ENCODE results near the gene NECTIN1.

NECTIN1 gene

DNA sequence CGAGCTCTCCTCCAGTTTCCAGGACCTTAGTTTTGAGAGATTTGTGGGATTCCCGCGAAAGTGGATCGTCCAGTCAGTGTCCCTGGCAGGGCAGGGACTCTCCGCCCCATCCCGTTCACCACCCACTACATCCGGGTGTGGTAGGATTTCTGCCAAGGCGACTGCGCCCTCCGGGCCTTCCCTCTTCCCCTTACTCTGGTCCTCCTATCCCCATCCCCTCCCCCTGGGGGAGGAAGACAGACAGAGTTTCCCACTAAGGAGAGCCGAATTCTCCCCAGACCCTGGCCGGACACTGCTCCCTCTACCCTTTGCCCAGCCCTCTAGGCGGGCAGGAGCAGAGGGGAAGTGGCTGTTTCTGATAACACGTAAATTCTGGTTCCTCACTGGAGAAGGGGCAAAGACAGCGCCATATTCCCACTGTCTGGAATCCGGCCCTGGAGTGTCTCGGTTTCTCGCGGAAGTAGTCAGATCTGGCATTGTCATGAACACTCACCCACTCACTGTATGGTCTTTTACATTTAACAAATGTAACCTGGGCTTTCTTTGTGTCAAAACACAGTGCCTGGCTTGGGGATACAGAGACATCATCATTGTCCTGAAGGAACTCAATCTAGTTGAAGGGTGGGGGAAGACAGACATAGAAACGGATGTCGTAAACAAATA, 1.1 kb upstream of the NECTIN1 start:
- peak; percentile 7 for DNase-seq

DNA sequence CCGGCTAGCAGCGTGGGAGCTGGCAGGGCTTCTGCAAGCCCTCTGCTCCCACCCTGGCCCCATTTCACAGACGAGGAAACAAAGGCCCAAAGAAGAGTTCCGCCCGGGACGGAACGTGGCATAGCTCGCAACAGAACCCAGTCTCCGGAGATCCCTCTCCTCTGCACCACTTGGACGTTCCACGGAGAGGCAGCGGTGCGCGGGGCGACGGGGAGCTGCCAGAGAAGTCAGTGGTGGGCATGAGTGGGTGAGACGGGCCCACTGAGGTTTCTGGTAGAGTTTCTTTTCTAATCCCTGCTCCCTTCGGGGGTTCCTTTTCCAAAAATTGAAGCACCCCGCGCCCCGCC, 554 bp upstream of the NECTIN1 start:
- no peak for DNase-seq

DNA sequence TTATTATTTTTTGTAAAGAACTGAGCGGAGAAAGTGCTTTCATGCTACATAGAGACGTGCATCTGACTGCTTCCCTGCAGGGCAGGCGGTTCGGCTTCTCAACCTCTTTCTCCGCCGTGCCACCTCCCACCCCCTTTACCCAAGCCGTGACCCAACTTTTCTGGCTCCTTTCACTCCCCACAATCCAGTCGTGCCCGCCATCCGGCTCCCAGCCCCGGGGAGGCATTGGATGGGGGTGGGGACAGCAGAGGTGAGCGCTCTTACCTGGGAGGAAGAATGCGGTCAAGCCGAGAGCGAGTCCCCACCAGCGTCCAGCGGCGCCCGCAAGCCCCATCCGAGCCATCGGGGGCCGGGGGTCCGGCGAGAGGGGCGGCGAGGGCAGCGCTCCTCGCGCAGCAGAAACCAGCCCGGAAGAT, 781 bp downstream of the NECTIN1 start:
- no peak for DNase-seq

DNA sequence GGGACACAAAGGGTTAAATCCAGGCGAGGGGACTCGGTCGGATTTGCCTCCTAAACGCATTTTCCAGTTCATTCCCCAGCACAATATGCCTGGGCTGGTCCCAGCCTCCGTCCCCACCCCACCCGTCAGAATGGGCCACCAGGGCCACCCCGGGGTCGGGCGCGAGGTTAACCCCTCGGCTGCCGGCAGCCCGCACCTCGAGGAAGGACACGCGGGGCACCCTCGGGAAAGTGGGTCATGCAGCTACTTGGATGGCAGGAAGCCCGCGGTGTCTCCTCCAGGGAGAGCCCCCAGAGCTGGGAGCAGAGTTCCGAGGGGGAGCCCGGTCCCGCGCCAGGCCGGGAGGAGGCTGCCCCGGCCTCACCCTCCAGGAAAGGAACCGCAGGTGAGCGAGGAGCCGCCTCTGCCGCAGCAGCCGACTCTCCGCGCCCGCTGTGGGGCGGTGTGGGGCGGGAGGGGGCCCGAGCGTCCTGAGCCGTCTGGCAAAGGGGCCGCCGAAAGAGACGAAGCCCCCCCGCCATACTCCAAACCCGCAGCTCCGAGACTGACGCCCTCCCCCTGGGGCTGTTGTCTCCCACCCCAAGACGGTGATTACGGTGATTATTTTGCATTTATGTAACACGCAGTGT, 1.4 kb downstream of the NECTIN1 start:
- no peak for DNase-seq

DNA sequence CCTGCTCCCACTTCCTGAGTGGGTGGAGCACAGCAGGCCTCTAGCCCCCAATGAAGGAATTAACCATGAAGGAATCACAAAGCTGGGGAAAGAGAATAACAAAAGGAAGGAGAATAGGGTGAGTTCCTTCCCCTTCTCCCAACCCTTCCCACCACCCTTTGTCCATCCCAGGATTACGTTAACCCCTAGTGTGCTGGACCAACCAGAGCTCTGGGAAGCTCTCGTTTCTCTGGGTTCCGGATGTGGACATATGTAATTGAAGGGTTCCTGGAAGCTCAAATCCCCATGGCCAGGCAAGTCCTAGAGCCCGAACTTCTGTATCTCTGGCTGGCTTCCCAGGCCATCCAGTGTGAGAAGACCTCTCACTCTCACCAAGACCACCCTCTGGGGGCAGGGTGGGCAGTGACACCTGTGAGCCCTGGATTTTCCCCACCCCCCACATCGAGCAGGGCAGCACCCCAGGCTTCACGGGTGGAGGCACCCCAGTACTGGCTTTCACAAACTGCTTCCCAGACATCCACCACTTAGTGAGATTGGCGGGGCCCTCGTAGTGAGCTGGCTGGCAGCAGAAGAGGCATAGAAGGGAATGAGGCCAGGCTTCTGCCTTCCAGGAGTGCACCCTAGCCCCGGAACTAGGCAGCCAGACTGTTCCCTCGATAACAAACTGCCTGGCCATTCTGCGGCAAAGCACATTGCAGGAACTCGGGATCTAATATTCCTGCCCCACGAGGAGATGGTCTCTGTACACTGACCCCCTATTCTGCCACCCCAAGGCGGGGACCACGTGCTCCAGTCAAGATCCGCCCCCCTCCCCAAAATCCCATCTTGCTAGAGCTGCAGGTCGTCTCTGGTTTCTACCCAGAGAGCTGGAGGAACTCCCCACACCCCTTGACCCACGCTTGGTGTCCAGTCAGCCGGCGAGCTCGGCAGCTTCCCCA, 2.1 kb downstream of the NECTIN1 start:
- DNase-seq: no peak

DNA sequence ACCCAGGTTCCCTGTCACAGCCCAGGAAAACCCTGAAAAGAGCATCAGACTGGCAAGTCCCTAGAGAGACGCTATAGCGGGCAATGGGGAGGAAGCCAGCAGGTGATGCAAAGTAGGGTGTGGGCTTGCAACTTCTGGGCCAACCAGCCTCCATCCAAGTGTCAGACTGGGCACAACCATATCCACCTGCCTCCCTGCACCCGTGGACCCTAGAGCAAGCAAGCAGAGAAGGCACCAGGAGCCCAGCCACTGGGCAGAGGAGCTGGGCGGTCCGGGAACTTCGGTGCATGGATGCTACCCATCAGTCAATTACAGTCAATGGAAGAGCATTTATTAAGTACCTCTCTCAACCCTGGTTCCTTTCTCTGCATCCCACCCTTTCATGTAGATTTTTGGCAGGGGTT, 2.8 kb downstream of the NECTIN1 start:
- DNase-seq: no peak

DNA sequence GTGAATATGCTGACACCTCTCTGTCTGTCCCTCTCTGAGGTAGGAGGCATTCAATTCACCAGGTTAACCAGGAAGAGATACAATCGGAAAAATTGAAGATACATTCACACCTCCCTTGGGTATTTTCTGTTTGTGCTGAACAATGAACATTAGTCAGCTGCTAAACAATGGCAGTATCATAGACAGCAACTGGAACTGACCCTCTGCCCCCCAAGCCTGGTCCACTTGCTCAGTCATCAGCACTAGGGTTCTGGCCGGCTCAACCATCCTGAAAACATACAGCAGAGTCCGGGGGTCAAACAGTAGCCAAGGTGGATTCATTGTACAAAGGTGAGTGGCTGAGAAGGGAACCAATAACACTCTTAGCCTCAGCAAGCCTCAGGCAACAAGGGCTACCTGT, 4.0 kb downstream of the NECTIN1 start:
- DNase-seq: no peak

DNA sequence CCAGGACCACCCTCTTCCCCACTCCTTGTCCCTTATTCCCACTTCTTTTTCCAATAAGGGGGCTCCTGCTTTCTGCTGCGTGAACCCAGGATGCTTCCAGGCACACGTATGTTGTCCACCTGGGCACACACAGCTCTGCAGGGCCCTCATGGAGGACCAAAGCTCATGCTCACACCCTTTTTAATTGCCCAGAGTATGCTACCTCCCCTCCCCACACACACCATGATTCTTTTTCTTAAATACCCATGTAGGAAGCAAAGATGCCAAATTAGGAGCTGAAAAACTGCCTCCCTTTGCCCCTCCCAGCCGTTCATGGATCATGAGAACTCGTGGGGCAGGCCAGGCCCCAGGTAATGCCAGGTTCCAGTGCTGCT, 5.1 kb downstream of the NECTIN1 start:
- DNase-seq: no peak

DNA sequence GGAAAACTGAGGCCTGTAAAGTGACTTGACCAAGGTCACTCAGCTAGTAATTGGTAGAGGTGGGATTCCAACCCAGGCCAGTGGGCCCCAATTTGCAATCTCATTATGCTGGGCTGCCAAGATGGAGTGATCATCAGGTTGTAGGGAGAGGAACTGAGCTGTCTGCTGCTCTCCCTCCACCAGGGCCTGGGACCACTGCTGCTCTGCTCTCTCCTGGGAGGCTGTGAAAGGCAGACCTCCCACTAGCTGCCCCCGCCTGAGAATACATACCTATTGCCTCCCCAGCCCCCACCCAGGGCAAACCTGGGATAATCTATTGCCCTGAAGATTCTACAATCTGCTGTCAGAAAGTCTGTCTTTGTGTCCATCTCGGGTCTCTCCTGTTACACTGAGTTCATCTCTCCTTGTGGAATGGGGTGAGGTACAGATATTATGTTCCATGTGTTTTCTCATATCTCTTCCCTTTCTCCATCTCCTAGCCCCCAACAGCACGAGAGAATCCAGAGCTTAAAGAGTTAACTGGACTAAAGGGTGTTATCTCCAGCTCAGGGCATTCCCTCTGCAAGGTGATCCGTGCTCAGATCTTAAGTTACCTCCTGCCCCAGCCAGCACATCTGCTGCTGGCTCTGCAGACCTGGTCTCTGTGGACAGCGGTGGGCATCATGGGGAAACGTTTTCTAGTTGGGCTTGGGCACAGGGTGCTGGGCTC, 5.6 kb downstream of the NECTIN1 start:
- DNase-seq: no peak

DNA sequence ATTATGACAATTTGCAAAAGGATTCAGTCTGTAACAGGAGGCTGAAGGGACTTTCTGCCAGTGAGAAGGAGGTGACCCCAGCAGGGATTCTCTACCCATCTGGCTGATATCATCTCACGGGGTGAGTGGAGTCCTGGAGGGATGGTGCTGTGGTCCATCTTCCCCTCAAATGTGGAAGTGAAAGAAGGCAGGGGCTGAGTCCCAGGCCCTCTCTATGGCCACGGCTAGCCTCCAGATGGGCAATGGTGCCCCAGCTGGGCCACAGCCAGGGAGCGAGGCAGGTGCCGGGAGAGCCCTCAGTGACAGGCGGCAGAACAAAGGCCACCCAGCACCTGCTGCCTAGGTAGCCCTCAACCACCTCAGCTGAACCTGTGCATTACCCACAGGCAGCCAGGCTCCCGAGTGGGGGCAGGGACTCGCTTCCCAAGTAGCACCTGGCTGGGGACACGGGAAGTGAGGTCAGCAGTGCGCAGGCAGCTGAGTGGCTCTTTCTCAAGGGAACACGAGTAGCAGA, 6.7 kb downstream of the NECTIN1 start:
- peak; percentile 68 for DNase-seq

DNA sequence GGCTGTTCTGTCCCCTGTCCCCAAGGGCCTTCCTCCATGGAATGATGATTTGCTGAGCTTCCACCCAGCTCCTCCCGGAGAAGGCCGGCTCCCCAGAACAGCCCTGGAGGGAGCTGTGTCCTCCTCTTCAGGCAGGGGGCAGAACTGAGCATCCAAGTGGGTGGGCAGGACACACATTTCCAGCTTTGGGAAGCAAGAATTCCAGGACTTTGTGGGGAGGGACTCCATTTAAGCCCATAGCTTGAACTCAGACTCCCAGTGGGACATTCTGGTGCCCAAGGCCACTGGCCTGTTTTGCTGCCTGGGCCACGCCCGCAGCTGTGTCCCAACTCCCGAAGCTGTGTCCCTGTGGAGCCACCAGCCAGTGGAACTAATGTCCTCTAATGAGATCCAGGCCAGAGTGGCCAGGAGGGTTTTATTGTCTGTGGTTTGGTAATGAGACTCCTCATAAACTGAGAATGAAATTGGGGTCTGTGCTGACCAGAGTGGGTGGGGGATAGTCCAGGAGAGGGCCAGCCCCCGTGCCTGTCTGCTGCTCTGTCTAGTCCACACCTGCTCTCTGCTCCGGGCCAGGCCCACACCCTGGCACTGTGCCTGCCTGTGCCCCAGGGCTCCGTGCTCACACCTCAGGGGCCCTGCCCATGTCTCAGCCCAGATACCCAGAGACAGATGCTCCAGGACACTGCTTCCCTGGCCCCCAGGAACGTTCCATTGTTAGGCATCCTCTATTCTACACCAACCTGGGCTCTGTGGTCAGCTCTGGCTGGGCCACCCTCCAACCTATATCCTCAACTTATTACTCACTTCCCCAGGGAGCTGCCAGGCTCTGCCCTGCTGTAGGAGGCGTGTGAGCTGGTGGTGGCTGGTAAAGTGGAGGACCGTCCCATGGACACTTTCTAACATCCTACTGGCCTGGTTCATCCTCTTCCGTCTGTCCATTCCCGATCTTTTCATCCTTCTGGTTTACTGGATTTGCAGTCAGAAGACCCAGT, 7.6 kb downstream of the NECTIN1 start:
- no peak for DNase-seq

DNA sequence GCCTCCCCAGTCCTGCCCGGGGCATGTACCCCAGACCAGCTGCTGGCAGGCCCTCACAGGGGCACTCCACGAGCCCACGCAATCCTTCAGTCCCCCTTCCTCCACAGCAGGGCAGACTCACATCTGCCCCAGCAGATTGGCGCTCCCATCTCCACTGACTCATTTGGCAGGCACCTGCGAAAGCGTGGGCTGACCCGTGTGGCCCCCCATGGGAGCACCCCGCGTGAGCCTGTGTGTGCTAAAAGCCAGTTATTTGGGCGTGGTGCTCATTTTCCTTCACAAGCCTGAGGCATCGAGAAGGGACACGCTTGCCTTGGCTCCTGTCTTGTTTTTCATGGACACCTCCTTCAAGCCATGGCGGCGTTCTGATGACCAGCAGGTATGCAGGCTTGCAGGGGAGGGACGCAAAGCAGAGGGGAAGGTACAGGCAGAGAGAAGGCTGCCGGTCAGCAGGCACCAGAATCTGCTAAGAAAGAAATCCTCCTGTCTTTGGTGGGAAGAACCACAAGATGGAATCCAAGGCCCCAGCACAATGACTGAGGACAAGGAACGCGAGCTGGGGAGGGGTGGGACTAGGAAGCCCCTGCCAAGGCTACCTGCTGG, 8.6 kb downstream of the NECTIN1 start:
- no peak for DNase-seq

DNA sequence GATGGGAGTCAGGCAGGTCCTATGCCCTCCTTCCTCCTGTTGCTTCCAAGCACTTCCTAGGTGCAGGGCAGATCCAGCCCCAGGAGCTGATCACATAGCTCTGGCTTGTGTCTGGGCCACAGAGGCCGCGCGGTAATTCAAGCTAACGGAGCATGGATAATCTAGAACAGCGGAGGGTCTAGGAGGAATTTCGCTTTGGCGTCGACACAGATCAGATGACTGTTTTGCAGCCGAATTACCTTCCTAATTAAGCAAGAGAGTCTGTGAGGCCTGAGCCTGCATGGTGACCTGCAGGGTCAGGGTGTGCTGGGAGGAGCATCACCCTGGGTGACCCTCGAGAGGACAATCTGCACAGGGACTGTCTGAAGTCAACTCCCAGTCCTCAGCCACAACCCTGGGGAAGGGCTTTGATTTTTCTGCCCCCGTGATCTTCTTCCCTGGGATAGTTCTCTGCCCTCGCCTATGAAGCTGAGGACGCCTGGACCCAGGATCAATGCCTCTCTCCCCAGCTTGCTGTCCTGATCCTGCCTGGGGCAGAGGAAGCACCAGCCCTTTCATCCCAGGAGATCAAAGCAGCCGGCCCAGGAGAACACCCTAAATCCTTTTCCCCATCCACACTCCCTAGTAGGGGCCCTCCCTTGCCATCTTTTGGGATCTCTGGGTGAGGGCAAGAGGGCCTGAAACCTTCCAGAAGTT, 11.0 kb downstream of the NECTIN1 start:
- DNase-seq: no peak

DNA sequence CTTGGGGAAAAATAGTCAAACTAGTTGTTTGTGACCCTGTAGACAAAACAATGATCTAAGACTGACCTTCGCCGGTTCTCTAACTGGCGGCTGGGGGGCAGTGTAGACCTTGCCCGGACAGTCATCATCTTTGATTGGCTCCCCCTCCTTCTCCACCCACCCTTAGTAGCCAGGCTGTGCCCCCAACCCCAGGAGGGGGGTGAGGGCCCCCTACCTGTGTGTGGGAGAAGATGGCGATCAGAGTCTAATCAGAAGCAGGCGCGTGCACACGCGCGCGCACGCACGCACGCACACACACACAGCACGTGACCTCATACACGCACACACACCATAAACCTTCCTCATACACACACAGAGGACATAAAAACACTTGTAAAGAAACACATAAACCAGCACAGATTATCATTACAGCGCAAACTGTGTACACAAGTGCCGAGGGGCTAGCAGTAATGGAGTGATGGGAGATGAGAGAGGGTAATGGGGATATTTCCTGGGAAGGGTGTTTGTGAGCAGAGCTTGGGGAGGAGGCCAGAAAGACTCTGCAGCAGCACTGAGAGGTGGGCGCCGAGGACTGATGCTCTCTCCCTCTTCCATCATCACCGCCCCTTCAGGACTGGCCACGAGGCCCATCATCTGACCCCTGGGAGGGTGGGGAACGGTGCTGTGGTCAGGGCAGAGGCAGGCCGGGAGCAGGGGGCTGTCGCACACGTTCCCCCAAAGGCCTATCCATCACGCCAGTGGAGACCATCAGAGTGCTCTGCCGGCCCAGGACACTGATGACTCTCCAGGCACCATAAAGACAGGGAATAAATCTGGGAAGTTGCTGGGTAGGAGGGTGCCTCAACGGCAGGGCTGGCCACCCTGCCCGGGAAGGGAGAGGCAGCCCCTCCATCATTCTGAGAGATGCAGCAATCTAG, 12.2 kb downstream of the NECTIN1 start:
- no peak for DNase-seq

DNA sequence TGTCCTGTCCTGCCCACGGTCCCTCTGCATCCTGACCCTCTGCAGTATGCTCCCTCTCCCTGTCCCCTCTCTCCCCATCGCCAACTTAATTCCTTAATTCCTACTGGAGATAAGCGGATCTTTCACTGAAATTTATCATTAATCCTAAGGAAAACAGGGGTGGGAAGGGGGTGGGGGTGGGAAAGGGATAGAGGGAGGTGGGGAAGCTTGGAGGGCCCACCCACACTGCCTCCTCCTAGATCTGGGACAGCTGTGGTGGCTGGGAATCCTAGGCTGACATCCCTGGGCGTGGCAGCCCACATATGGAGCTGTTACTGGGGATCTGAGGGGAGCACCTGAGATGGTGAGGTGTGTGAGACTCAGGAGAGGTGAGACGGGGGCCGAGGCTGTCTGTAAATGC, 14.4 kb downstream of the NECTIN1 start:
- no peak for DNase-seq

DNA sequence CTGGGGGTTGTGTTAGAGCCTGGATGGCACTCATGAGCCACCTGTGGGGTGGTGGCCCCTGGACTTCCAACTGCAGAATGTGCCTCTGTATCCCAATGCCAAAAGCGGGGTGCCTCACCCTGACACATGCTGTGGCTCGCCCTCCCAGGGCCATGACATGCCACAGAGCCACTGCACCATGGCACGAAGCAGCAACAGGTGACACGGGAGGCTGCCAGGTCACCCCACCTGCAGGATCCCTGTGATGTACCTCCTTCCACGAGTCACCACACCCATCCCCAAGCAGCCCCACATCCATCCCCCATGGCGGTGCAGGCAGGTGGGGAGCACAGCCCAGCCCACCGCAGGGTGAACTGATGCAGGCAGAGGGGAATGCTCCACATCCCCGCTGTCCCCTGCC, 14.8 kb downstream of the NECTIN1 start:
- DNase-seq: no peak

DNA sequence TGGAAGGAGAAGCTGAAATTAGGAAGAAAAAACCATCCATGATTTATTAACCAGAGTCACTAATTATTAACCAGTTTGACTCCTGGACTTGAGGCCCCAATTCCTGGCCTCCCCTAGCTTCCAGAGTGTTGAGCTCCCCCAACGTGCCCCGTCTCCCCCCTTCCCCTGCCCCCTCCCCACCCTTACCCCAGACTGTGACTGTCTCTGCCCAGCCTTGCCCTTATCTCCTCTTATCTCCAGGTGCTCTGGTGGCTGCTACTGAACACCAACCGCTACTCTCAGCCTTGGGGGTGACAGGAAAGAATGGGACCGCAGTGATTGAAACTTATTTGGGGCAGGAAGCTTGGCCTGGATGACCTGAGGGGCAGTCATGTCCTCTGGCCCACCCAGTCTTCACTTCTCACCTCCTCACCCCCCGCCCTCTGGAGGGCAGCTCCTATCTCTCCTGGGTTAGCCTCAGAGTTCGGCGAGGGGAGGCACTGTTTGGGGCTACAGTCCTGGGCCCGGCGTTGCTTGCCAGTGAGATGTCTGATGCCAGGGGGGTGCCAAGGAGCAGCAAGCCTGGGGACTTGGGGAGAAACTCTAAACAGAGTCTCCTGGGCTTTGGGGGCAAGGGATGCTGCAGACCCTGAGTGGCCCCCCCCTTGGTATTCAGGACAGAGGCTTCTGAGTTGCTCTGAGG, 15.5 kb downstream of the NECTIN1 start:
- no peak for DNase-seq

DNA sequence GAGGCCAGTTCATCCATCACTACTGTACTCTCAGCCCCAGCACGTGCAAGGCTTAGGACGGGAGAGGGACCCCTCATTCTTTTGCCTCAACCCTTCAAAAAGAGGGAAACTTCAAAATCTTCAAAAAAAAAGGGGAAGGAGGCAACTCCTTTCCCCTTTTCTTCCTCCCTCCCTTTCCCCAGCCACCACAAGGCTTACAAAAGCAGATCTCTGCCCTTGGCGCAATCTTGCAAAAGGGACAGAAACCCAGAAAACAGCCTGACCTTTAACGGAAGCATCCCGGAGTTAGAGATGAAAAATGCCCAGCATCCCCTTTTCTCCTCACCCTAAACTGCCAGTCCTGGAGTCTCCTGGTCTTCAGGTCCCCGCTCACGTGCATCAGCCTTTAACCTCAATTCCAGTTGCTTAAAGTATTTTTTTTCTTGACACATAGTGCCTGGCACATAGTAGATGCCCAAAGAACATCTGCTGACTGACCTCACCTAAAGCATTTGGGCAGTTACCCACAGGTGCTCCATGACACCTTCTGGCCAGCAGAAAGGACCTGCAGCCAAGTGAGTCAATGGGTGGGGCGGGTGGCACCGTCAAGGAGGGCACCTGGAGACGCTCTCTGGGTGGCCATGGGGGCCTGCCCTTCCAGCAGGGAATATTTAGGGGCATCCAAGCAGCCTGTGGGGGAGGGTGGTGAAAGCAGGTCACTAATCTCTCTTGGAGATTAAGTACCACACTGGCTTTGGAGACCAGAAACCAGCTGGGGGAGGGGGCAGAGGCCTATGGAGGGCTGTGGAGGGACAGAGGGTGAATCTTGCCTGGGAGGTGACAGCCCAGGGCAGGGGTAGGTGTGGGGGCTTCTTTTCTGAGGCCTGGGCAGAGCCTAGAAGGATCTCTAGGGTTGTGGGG, 16.3 kb downstream of the NECTIN1 start:
- DNase-seq: no peak

All from SHP77 treated with DMSO at 0.1 percent for 48 hours (cell line).